Measurements from ENCODE around the gene GATC.

DNA sequence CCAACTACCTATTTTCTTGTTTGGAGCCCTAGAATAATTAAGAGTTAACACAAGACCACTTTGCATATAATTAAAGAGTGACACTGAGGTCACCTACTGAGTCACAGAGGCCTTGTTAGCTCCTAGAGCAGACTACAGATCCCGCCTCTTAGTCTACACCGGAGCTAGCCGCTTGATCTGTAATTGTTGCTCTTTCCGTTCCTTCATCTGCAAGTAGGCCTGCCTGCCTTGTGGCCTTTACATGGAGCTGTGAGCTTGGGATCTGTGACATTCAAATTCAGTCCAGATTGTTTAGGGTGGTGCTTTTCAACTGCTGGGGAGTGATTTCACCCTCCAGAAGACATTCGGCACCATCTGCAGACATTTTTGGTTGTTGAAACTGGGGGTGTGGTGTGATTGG is 44.1 kb downstream of the GATC start:
- TF ChIP-seq TCF7 (IDR thresholded peaks at IDR 0.05; ENCODE audit: borderline replicate concordance) (no peak), CHD2 (IDR thresholded peaks at IDR 0.05; ENCODE audit: borderline replicate concordance, low read depth, low read length) (no peak), JUNB (IDR thresholded peaks at IDR 0.05) (no peak), YY1 (IDR thresholded peaks at IDR 0.05; ENCODE audit: low read depth, low read length) (no peak), NRF1 (conservative IDR thresholded peaks at IDR 0.05; ENCODE audit: low read depth, low read length) (no peak), EP300 (IDR thresholded peaks at IDR 0.05; ENCODE audit: borderline replicate concordance in 1 of 2, control insufficient read depth in 1 of 2, low read depth in 2 of 2, low read length in 2 of 2) (no peak), POLR2A (IDR thresholded peaks at IDR 0.05; ENCODE audit: low read depth, low read length) (no peak), HDAC6 (IDR thresholded peaks at IDR 0.05; ENCODE audit: unreplicated experiment) (no peak), HDGF (IDR thresholded peaks at IDR 0.05) (no peak), GABPA (IDR thresholded peaks at IDR 0.05; ENCODE audit: low read depth) (no peak)
- TF ChIP-seq, protein P1, sequence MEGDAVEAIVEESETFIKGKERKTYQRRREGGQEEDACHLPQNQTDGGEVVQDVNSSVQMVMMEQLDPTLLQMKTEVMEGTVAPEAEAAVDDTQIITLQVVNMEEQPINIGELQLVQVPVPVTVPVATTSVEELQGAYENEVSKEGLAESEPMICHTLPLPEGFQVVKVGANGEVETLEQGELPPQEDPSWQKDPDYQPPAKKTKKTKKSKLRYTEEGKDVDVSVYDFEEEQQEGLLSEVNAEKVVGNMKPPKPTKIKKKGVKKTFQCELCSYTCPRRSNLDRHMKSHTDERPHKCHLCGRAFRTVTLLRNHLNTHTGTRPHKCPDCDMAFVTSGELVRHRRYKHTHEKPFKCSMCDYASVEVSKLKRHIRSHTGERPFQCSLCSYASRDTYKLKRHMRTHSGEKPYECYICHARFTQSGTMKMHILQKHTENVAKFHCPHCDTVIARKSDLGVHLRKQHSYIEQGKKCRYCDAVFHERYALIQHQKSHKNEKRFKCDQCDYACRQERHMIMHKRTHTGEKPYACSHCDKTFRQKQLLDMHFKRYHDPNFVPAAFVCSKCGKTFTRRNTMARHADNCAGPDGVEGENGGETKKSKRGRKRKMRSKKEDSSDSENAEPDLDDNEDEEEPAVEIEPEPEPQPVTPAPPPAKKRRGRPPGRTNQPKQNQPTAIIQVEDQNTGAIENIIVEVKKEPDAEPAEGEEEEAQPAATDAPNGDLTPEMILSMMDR (IDR thresholded peaks at IDR 0.05 in 2 of 3, conservative IDR thresholded peaks at IDR 0.05 in 1 of 3; ENCODE audit: control insufficient read depth in 2 of 3, extremely low read depth in 1 of 3, insufficient read depth in 1 of 3, low read depth in 3 of 3, low read length in 3 of 3) = no peak
- TF ChIP-seq, protein P2, sequence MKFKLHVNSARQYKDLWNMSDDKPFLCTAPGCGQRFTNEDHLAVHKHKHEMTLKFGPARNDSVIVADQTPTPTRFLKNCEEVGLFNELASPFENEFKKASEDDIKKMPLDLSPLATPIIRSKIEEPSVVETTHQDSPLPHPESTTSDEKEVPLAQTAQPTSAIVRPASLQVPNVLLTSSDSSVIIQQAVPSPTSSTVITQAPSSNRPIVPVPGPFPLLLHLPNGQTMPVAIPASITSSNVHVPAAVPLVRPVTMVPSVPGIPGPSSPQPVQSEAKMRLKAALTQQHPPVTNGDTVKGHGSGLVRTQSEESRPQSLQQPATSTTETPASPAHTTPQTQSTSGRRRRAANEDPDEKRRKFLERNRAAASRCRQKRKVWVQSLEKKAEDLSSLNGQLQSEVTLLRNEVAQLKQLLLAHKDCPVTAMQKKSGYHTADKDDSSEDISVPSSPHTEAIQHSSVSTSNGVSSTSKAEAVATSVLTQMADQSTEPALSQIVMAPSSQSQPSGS (IDR thresholded peaks at IDR 0.05; ENCODE audit: low read length) = no peak
- TF ChIP-seq, protein P3, sequence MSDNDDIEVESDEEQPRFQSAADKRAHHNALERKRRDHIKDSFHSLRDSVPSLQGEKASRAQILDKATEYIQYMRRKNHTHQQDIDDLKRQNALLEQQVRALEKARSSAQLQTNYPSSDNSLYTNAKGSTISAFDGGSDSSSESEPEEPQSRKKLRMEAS (IDR thresholded peaks at IDR 0.05; ENCODE audit: low read depth, low read length) = no peak

Measured in GM12878 (cell line).